ENCODE measurements around the gene TCERG1.

DNA sequence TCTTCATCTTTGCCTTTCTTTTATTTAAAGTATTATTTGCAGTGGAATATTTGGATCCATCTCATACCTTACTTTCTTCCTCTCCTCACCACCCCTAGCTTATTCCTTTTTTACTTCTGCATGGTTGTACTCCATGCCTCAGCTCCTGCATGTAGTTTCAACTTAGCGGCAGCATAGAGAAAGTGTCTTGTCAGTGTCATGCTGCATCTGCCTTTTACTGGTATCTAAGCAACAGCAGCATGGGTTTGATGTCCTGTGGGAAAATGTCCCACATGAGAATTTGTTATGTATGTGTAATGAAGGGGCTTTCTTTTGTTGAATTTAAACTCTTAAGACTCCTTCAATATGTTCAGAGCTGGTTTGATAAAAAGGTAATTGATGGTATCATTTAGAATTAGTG, 20.6 kb downstream of the TCERG1 start:
- TF ChIP-seq RAD21 (IDR thresholded peaks at IDR 0.05; ENCODE audit: low read depth) (no peak), CTCF (IDR thresholded peaks at IDR 0.05 in 2 of 3, conservative IDR thresholded peaks at IDR 0.05 in 1 of 3; ENCODE audit: borderline replicate concordance in 1 of 3, insufficient read depth in 1 of 3, low read depth in 2 of 3, low read length in 2 of 3) (no peak), ZFX (IDR thresholded peaks at IDR 0.05) (no peak), REST (IDR thresholded peaks at IDR 0.05; ENCODE audit: low read depth) (no peak), POLR2A (IDR thresholded peaks at IDR 0.05; ENCODE audit: borderline replicate concordance, extremely low read depth, insufficient read depth, insufficient read length) (no peak), EZH2phosphoT487 (IDR thresholded peaks at IDR 0.05; ENCODE audit: borderline replicate concordance) (no peak), POLR2AphosphoS5 (IDR thresholded peaks at IDR 0.05; ENCODE audit: low read depth, low read length) (no peak), JUND (IDR thresholded peaks at IDR 0.05) (no peak)

All from HCT116 (cell line).